MV-4-11 (cell line): Measurements from ENCODE around the gene AGTR1.

Experiments used
- DNase-seq: peaks from one replicate; lab custom pipeline; 2025; lab: John Stamatoyannopoulos, UW

AGTR1 gene

GRCh38 chr3:148697306-148698189 is at the start of gene AGTR1:
TSS of gene AGTR1 (plus strand) at chr3:148697903. CDS start at chr3:148741036, 43,133 bp downstream.
- DNase-seq, result no peak

- DNase-seq, result no peak
These were observed 48.9 kb upstream of the AGTR1 start for GRCh38 chr3:148648685-148649352.

- DNase-seq, result no peak
These were observed 46.2 kb upstream of the AGTR1 start for GRCh38 chr3:148651549-148651948.

GRCh38 chr3:148654433-148654832 is 43.3 kb upstream of the AGTR1 start:
- no peak for DNase-seq

GRCh38 chr3:148657470-148657869 is 40.2 kb upstream of the AGTR1 start:
- no peak for DNase-seq

GRCh38 chr3:148659512-148659911 is 38.2 kb upstream of the AGTR1 start:
- DNase-seq, result no peak

GRCh38 chr3:148680289-148680688 is 17.4 kb upstream of the AGTR1 start:
- DNase-seq, result no peak

- no peak for DNase-seq
These were observed 16.6 kb upstream of the AGTR1 start for GRCh38 chr3:148681080-148681479.

GRCh38 chr3:148682997-148683396 is 14.7 kb upstream of the AGTR1 start:
- no peak for DNase-seq

- DNase-seq, result no peak
These were observed 3.6 kb upstream of the AGTR1 start for GRCh38 chr3:148694116-148694515.

- DNase-seq, result no peak
These were observed 597 bp downstream of the AGTR1 start for GRCh38 chr3:148698190-148698810.

- DNase-seq, result no peak
These were observed 7.6 kb downstream of the AGTR1 start for GRCh38 chr3:148705314-148705713.

GRCh38 chr3:148707601-148708380 is 10.1 kb downstream of the AGTR1 start:
- DNase-seq, result no peak

GRCh38 chr3:148708409-148708808 is 10.7 kb downstream of the AGTR1 start:
- no peak for DNase-seq

- DNase-seq, result no peak
These were observed 12.0 kb downstream of the AGTR1 start for GRCh38 chr3:148709560-148710253.

- DNase-seq, result no peak
These were observed 13.0 kb downstream of the AGTR1 start for GRCh38 chr3:148710665-148711064.

- no peak for DNase-seq
These were observed 14.4 kb downstream of the AGTR1 start for GRCh38 chr3:148711981-148712666.

GRCh38 chr3:148714521-148714920 is 16.8 kb downstream of the AGTR1 start:
- no peak for DNase-seq

GRCh38 chr3:148716657-148717056 is 19.0 kb downstream of the AGTR1 start:
- DNase-seq, result no peak

GRCh38 chr3:148717885-148718561 is 20.3 kb downstream of the AGTR1 start:
- DNase-seq, result no peak
